Cardiac muscle cell (in vitro differentiated cells and primary cell): ENCODE data around the gene NUDT13. TPM values are rescaled to one million over a fixed set of nuclear protein-coding genes. Genes with fewer than 3 reads are reported as not detected.

Experiments
- DNase-seq, 2 donors: peaks; one replicate each; pipeline versions ENCODE4 v3.0.0 to v3.0.0-alpha.2; 2010 to 2017; ENCODE audit warnings: low read depth in 1 of 2, low spot score in 1 of 2
- H3K27ac ChIP-seq: fragments of 200-600 bp; sonication (generic); 2 replicates; pipeline ENCODE4 v1.5.1; 2016
- H3K27me3 ChIP-seq: fragments of 200-600 bp; sonication (generic); 2 replicates; pipeline ENCODE4 v1.6.0; 2016; ENCODE audit warnings: control low read depth
- H3K36me3 ChIP-seq: fragments of 200-600 bp; sonication (generic); 2 replicates; pipeline ENCODE4 v1.5.1; 2016; ENCODE audit warnings: control low read depth
- H3K4me1 ChIP-seq: fragments of 200-600 bp; sonication (generic); 2 replicates; pipeline ENCODE4 v1.8.1; 2017; ENCODE audit warnings: low read depth, mild to moderate bottlenecking, mixed run types
- H3K4me3 ChIP-seq: fragments of 200-600 bp; sonication (generic); 2 replicates; pipeline ENCODE4 v1.5.1; 2016; ENCODE audit warnings: mild to moderate bottlenecking
- H3K9me3 ChIP-seq: fragments of 200-600 bp; sonication (generic); 2 replicates; pipeline ENCODE4 v1.5.1; 2017; ENCODE audit warnings: low read depth, mild to moderate bottlenecking, control low read depth
- polyA plus RNA-seq: library from polyadenylated mRNA; unstranded; fragments of >200 nt; fragmentation: Nextera tagmentation; extraction: Ambion mirVana; gene quantifications from 2 replicates; pipeline ENCODE4 v1.2.1, GENCODE V29; 2016
- total RNA-seq: library from RNA; depleted of rRNA; stranded (reverse); fragments of >200 nt; gene quantifications from 2 replicates; pipeline ENCODE4 v1.2.3, GENCODE V29; 2016
- TF ChIP-seq, protein P1 (sequence below): IDR thresholded peaks from 2 replicates; pipeline ENCODE4 v1.5.1; 2012; ENCODE audit warnings: low read depth, mild to moderate bottlenecking, low read length

Gene NUDT13
- total and polyA plus RNA-seq, 2 experiments from 2014 or later, result 1.7 to 2.1 TPM

DNA sequence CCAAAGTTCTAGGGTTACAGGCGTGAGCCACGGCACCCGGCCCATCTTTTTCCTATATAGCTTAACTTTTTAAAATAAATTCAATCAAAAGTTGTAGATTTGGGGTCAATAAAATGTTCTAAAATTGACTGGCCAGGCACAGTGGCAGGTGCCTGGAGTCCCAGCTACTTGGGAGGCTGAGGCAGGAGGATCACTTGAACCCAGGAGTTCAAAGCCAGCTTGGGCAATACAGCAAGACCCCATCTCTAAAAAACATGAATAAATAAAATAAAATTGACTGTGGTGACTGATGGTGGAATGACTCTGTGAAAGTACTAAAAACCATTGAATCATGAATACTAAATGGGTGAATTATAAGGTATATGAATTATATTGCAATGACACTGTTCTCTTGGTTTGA, 34.4 kb upstream of the NUDT13 start:
- peaks cover 35% of the 10 kb centered on the region for H3K36me3 ChIP-seq
- no peak overlapping the region for H3K4me3 ChIP-seq
- DNase-seq, result no peak
- TF ChIP-seq, protein P1, sequence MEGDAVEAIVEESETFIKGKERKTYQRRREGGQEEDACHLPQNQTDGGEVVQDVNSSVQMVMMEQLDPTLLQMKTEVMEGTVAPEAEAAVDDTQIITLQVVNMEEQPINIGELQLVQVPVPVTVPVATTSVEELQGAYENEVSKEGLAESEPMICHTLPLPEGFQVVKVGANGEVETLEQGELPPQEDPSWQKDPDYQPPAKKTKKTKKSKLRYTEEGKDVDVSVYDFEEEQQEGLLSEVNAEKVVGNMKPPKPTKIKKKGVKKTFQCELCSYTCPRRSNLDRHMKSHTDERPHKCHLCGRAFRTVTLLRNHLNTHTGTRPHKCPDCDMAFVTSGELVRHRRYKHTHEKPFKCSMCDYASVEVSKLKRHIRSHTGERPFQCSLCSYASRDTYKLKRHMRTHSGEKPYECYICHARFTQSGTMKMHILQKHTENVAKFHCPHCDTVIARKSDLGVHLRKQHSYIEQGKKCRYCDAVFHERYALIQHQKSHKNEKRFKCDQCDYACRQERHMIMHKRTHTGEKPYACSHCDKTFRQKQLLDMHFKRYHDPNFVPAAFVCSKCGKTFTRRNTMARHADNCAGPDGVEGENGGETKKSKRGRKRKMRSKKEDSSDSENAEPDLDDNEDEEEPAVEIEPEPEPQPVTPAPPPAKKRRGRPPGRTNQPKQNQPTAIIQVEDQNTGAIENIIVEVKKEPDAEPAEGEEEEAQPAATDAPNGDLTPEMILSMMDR, result no peak
- H3K9me3 ChIP-seq, result no peaks in the 10 kb centered on the region
- H3K27ac ChIP-seq, result no peak overlapping the region
- peaks cover 12% of the 10 kb centered on the region for H3K4me1 ChIP-seq
- H3K27me3 ChIP-seq, result no peaks in the 10 kb centered on the region

DNA sequence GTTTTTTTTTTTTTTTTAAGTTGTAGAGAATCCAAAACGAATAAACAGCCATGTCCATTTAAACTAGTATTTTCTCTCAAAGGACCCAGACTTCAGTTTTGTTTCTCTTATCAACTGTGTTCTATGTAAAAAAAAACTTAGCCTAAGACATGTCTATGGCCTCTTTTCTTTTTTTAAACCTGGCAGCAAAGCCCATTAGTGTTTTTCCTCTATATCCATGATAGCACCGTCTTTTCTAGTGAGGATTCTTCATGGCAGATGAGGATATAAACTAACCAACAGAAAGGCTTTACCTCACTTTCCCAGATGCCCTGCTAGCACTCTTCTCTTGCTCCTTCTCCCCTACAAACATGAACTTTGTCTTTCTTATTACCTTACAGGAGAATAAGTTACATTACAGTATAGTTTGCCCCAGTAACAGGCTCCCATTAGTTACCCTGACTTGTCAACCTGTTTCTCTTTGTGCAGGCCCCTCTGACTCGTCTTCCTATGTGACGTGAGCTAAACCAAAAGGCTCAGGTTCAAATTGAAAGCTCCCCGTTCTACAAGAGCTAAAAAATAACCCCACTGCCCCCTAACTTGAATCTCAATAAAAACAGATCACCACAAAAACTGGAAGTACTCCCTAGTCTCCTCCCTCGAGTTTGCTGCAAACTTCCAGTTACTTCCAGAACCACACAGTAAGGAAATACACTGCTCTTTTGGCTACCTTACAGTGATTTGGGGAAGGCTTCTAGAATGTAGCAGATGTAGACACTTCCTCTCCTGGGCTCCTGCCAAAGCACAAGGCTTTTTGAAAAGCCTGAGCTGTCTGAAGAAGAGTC, 33.7 kb upstream of the NUDT13 start:
- Histone ChIP-seq H3K27ac (peak overlapping the region; percentile 84), H3K36me3 (peaks cover 27% of the 10 kb centered on the region), H3K9me3 (no peaks in the 10 kb centered on the region), H3K27me3 (no peaks in the 10 kb centered on the region), H3K4me3 (no peak overlapping the region), H3K4me1 (peaks cover 12% of the 10 kb centered on the region)
- TF ChIP-seq, protein P1, result no peak
- peak in 1 of 2 donors; percentile 93 for DNase-seq

DNA sequence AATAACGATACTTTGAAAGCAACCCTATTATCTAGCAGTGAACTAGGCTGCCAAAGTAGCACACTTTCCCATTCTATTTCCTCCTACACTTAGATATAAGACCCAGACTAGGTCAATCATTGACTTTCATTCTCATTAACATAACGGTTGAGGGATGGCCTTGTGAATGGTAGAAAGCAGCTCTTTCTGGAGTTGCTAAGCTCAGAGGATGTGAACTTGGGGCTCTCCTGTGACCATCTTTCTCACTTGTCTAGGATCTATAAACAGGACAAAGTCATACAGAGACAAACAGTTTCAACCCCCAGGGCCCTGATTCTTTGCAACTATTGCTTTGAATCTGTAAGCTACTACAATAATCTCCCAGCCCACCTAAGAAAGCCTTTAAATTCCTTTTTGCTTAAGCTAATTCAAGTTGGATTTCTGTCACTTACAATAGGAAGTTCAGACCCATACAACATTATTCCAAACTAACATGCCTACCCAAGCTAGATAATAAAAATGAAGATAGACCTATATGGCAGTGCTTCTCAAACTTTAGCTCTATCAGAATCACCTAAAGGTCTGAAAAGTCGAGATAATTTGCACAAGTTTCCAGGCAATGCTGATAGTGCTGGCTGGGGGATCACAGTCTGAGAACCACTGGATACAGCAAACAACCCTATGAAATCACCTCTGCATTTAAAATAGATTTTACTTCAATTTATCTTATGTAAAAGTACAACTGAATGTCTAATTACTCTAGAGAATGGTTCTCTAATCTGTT, 30.3 kb upstream of the NUDT13 start:
- no peaks in the 10 kb centered on the region for H3K27me3 ChIP-seq
- TF ChIP-seq, protein P1, result no peak
- H3K9me3 ChIP-seq, result no peaks in the 10 kb centered on the region
- no peak for DNase-seq
- H3K27ac ChIP-seq, result peak overlapping the region; percentile 54
- H3K4me3 ChIP-seq, result no peak overlapping the region
- H3K36me3 ChIP-seq, result no peaks in the 10 kb centered on the region
- H3K4me1 ChIP-seq, result peaks cover 19% of the 10 kb centered on the region

DNA sequence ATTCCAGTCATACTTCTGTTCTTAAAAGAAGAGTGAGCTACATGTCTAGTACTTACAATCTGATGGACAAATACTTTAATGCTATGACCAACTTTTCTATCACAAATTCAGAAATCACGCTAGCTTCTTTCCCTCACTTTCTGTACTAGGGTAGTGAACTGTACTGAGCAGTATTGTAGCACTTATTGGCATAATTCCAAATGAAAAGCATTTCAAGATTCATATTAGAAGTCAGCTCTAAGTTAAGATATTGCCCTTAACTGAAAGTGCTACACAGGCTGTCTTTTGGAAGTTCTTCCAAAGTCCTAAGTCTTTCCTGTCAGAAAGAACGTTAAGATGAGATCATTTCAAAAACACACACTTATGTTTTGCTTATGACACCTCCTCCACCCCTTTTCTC, 27.0 kb upstream of the NUDT13 start:
- TF ChIP-seq, protein P1, result no peak
- Histone ChIP-seq H3K4me3 (no peak overlapping the region), H3K9me3 (no peaks in the 10 kb centered on the region), H3K36me3 (no peaks in the 10 kb centered on the region), H3K27ac (peak overlapping the region; percentile 31), H3K4me1 (peaks cover 8% of the 10 kb centered on the region), H3K27me3 (no peaks in the 10 kb centered on the region)
- DNase-seq, result peak in 1 of 2 donors; percentile 38

DNA sequence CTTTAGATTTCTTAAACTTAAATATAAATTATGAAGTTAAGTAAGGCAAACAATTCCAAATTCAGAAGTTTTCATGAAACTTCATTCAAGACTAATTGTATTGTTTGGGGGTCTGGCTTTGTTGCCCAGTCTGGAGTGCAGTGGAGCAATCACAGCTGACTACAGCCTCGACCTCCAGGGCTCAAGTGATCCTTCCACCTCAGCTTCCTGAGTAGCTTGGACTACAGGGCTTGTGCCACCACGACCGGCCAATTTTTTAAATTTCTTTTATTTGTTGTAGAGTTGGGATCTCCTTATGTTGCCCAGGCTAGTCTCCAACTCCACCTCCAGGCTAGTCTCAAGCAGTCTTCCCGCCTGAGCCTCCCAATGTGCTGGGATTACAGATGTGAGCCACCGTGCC, 26.0 kb upstream of the NUDT13 start:
- H3K27ac ChIP-seq, result no peak overlapping the region
- no peaks in the 10 kb centered on the region for H3K27me3 ChIP-seq
- DNase-seq, result no peak
- H3K4me1 ChIP-seq, result peaks cover 17% of the 10 kb centered on the region
- no peaks in the 10 kb centered on the region for H3K36me3 ChIP-seq
- no peaks in the 10 kb centered on the region for H3K9me3 ChIP-seq
- H3K4me3 ChIP-seq, result no peak overlapping the region
- TF ChIP-seq, protein P1, result no peak
